UCSD-AML1 (cell line): Measurements from ENCODE around the gene FZD4.
"Not testable (repeated sequence)": the region's sequence is repeated elsewhere in the genome, so short reads cannot be mapped to it uniquely, and the experiment has no call there.

Experiments
- DNase-seq: peaks from one replicate; lab custom pipeline; 2025; ENCODE audit not compliant: unreplicated experiment; lab: John Stamatoyannopoulos, UW

FZD4 gene

DNA sequence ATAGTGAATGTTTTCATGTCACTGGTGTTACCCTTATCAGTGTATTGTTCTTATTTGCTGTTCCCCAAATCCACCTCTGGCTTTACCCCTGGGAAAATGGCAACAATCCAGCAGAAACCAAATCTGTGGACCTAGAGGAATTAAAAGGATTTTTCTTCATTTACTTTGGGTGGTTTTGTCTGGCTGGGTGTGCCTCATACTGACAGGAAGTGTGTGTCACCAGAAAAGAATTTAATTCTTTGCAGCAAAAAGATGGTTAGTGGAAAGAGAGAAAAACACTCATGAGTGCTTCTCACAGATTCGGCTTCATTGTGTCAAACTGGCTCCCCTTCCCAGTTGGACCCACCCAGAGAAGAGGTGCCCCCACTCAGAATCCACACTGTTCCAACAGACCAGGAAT, 38.9 kb downstream of the FZD4 start:
- DNase-seq: no peak

DNA sequence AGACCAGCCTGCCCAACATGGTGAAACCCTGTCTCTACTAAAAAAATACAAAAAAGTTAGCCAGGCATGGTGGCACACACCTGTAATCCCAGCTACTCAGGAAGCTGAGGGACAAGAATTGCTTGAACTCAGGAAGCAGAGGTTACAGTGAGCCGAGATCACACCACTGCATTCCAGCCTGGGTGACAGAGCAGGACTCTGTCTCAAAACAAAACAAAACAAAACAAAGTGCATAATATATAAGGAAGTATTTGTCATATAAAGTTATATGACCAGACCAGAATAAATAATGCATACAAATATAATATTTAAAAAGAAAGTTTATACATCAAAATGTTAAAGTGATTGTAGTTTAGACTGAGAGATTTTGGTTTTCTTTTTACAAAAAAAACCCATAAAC, 39.3 kb downstream of the FZD4 start:
- DNase-seq: not testable (repeated sequence)

DNA sequence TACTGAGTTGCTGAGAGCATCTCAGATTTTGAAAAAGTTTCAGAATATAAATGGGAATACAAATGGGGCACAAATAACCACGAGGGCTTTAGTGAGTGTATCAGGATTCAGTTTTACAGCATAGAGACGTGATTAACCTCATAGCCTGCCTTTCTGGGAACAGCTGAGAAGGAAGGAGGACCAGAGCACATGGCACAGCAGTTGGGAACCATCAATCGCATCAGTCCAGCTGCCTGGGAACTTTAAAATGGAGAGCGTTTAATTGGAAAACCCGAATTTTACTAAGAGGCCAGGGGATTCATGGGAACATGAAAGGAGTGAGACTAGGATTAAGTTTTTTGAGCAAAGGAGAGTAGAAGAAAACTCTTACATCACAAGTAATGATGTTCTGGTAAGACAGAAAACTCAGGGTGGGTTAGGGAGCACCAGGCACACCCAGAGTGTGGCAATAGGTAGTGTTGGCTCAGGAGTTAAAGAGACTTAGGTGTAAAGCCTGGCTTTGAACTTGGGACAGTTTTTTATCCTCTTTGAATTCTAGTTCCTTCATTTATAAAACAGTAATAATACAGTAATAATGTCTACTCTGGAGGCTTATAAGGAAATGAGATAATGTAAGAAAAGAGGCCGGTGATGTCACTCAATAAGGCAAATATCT, 40.2 kb downstream of the FZD4 start:
- no peak for DNase-seq

DNA sequence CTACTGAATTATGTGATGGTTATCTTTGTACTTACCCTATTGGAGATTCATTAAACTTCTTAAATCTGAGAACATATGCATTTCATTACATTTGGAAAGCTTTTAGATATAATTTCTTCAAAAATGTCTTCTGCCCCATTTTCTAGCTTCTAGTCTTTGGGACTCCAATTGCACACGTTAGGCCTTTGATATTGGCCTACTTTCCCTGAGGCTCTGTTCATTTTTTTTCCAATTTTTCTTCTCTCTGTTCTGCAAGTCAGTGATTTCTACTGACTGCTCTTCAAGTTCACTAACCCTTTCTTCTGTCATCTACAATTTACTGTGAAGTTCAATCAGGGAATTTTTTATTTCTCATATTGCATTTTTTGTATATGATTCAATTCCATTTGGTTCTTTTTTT, 43.0 kb downstream of the FZD4 start:
- no peak for DNase-seq

DNA sequence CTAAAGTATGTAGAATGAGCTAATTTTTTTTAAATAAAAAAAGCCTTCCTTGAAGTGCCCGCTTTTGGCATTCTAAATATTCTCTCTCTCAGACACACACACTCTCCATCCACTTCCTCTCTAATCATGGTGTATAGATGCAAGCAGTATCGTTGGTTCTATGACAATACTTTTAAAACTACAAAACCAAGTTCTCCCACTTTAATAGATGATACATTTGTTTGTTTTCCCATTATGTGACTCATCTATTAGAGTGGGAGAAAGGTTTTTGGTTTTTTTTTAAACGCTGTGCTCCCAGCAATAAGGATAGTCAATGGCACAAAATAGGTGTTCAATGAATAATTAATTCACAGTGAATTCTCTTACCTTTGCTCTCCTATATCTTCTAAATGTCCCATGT, 44.6 kb downstream of the FZD4 start:
- no peak for DNase-seq

DNA sequence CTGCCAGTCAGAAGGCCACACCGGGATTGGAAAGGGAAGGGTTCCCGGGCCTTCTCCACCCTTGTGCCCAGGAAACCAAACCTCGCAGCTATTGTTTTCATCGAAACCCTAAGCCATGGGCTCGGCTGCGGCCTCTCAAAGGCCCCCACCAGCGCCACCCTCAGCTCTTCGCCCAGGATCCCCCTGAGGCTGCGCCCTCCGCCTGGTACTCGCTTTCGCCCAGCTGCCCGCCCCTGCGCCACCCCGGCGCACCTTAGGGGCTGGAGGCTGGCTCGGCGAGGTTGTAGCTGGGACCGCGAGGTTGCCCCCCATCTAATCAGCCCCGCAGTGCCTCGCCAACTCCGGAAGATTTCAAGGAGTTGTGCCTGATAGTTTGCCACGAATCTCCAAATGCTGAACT, 49.0 kb downstream of the FZD4 start:
- no peak for DNase-seq

DNA sequence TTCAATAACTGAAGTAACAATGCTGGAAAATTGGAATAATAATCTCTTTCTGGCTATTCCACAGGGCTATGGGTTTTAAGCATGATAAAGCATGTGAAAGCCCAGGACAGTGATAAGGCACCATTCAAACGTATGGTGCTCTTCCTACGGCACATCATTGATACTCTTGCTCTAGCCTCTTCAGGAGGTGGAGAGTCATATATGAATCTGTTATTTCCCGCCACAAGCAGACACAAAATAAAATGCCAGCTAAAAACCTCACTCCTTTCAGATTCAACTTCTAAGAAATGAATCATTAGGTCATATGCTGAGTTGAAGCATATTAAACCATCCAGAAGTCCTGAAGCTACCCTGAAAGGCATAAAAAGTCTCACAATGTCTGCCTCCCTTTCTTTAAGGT, 49.9 kb downstream of the FZD4 start:
- DNase-seq: no peak

DNA sequence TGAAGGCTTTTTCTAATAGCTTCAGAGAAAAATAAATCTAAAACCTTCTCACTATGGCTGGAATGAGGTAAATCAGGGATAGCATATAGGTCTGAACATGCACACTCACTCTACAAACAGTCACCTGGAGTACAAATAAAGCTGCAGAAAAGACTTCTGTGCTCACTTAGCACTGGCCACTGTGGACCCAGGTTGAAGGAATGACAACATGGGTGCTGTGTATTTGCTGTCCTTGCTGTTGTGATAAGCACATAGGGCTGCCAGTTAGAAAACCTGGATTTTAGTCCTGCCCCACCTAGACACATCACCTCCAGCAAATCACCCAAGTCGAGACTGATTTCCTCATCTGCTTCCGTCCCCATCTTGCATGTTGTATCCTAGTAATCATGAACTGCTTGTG, 51.2 kb downstream of the FZD4 start:
- no peak for DNase-seq

DNA sequence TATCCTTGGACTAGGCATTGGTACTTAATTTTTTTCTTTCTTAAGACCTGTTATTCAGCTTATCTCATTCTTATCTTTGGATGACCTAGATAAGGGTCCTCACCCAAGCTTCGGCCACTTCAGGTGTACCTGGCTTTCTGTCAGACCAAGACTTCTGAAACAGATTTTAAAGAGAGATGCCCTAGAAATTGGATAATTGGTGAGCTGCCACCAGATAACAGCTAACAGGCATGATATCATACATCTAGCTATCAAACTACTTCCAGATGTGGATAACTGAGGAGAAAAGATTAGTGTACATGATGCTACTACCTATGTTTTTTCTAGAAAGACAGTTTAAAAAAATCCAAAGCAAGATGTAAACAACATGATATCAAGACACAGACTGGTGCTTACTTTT, 52.9 kb downstream of the FZD4 start:
- DNase-seq: no peak

DNA sequence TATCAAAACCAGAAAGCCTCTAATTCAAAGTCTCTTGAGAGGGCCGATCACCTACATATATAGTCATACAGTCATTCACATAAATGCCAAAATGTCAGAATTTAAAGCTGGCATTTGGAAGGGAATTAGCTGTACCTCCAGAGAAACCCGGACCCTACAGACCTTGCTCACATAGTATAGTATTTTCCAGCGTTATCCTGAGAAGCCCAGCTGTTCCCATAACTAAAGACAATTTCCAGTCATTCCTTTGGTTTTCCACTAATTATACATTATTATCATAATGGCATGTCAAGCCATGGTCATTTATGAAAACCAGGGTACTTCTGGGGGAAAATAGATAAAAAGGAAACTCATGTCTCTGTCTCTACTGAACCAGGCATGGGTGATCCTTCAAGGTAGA, 53.6 kb downstream of the FZD4 start:
- no peak for DNase-seq

DNA sequence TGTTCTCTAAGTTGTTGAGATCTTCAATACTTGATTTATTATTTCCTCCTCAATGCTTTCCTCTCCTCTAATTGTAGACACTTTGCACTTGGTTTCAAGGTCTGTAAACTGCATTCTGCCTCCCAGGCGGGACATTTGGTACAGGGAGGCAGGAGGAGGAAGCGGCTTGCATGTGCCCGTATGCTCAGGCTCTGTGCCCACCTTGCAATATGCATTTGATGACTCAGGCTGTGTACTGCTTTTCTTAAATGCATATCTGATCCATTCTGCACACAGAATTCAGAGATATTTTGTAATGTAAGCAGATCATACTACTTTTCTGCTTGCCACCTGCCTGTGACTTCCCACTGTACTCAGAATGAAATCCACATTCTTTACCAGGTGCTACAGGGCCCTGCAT, 55.0 kb downstream of the FZD4 start:
- DNase-seq: no peak

DNA sequence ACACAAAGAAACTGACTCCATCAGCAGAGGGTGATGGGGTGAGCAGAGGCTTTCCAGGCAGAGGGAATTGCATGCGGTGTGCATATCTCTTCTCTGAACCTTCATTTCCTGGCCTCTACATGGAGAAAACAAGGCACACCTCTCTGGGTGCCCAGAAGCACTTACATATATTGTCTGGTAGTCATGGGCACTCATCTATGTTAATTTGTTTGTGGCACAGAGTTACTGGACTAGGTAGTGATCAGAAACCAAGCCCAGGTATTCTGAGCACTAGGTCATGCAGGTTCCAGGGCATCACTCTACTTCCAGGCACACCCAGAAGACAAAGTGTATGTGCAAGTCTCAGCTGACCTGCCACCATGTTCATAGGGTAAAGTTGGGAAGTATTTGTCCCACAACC, 56.5 kb downstream of the FZD4 start:
- no peak for DNase-seq

DNA sequence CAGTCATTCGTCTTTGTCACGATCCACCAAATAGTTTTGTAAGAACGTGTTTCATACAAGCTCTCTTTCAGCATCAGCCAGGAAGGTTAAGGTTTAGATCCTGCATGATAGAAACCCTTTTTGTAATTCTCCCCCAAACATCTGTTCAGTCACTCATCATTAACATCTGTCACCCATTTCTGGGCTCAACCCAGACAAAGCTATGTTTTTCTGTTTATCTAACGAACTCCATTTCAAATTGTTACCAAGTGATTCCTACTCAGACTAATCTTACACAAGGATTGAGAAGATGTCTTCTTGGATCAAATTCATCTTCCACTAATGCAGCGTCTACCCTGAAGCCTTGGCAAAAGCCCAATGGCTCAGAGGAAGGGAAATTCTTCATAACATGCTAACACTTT, 58.8 kb downstream of the FZD4 start:
- no peak for DNase-seq
